Memory B cell (primary cell): ENCODE measurements around the gene CYB561.

Experiments used
- ATAC-seq: fragments of 150-1000 bp; cut with Tn5 transposase; 2 replicates; pipeline ENCODE4 v1.10.0; 2021; ENCODE audit warnings: low read depth, mild to moderate bottlenecking, moderate library complexity
- DNase-seq, 2 donors: peaks; one replicate each; pipeline ENCODE4 v3.0.0; 2022; ENCODE audit warnings: low spot score in 2 of 2
- H3K27ac Mint-ChIP-seq: one replicate; pipeline ENCODE4 v1.8.0; 2022; ENCODE audit warnings: mild to moderate bottlenecking, moderate library complexity, mixed read lengths
- H3K27me3 Mint-ChIP-seq: one replicate; pipeline ENCODE4 v1.8.0; 2022; ENCODE audit warnings: mixed read lengths
- H3K36me3 Mint-ChIP-seq: one replicate; pipeline ENCODE4 v1.8.0; 2022; ENCODE audit warnings: mild to moderate bottlenecking, mixed read lengths
- H3K4me1 Mint-ChIP-seq: one replicate; pipeline ENCODE4 v1.8.0; 2022; ENCODE audit warnings: mixed read lengths
- H3K4me3 Mint-ChIP-seq: one replicate; pipeline ENCODE4 v1.8.0; 2022; ENCODE audit warnings: mild to moderate bottlenecking, moderate library complexity, mixed read lengths
- H3K9me3 Mint-ChIP-seq: one replicate; pipeline ENCODE4 v1.8.0; 2022; ENCODE audit warnings: mixed read lengths

The CYB561 gene

GRCh38 chr17:63407741-63408330 lies 38.3 kb downstream of the CYB561 start:
- Mint-ChIP-seq H3K27me3 (peaks cover 3% of the 10 kb centered on the region), H3K36me3 (no peaks in the 10 kb centered on the region), H3K4me3 (no peak overlapping the region), H3K4me1 (peaks cover 6% of the 10 kb centered on the region), H3K27ac (no peak overlapping the region), H3K9me3 (no peaks in the 10 kb centered on the region)
- ATAC-seq, result no peak
- DNase-seq, result no peak

GRCh38 chr17:63406689-63407330 lies 39.3 kb downstream of the CYB561 start:
- no peaks in the 10 kb centered on the region for H3K9me3 Mint-ChIP-seq
- H3K4me1 Mint-ChIP-seq, result peaks cover 6% of the 10 kb centered on the region
- peaks cover 3% of the 10 kb centered on the region for H3K27me3 Mint-ChIP-seq
- H3K4me3 Mint-ChIP-seq, result no peak overlapping the region
- DNase-seq, result peak; percentile 62 to 77
- peaks cover 3% of the 10 kb centered on the region for H3K36me3 Mint-ChIP-seq
- no peak overlapping the region for H3K27ac Mint-ChIP-seq
- peak; percentile 99 for ATAC-seq

- Mint-ChIP-seq H3K36me3 (peaks cover 3% of the 10 kb centered on the region), H3K4me1 (peaks cover 6% of the 10 kb centered on the region), H3K9me3 (no peaks in the 10 kb centered on the region), H3K4me3 (no peak overlapping the region), H3K27me3 (peaks cover under 1% of the 10 kb centered on the region), H3K27ac (no peak overlapping the region)
- DNase-seq, result peak in 1 of 2 donors; percentile 40
- peak; percentile 37 for ATAC-seq
These were observed 40.3 kb downstream of the CYB561 start for GRCh38 chr17:63405741-63406261.

GRCh38 chr17:63405020-63405419 lies 41.1 kb downstream of the CYB561 start:
- Mint-ChIP-seq H3K4me1 (peaks cover 6% of the 10 kb centered on the region), H3K27me3 (no peaks in the 10 kb centered on the region), H3K36me3 (peaks cover 3% of the 10 kb centered on the region), H3K27ac (no peak overlapping the region), H3K9me3 (no peaks in the 10 kb centered on the region), H3K4me3 (no peak overlapping the region)
- ATAC-seq (no peak), DNase-seq (no peak)

- peaks cover 3% of the 10 kb centered on the region for H3K36me3 Mint-ChIP-seq
- no peak for ATAC-seq
- no peak overlapping the region for H3K4me3 Mint-ChIP-seq
- no peak overlapping the region for H3K27ac Mint-ChIP-seq
- no peak for DNase-seq
- H3K9me3 Mint-ChIP-seq, result no peaks in the 10 kb centered on the region
- H3K27me3 Mint-ChIP-seq, result no peaks in the 10 kb centered on the region
- H3K4me1 Mint-ChIP-seq, result peaks cover 16% of the 10 kb centered on the region
These were observed 43.5 kb downstream of the CYB561 start for GRCh38 chr17:63402431-63403212.

- Mint-ChIP-seq H3K36me3 (peaks cover 3% of the 10 kb centered on the region), H3K4me1 (peaks cover 10% of the 10 kb centered on the region), H3K4me3 (no peak overlapping the region), H3K27ac (no peak overlapping the region), H3K9me3 (no peaks in the 10 kb centered on the region), H3K27me3 (peaks cover 2% of the 10 kb centered on the region)
- DNase-seq (no peak), ATAC-seq (no peak)
These were observed 46.2 kb downstream of the CYB561 start for GRCh38 chr17:63399856-63400255.

- peaks cover 3% of the 10 kb centered on the region for H3K36me3 Mint-ChIP-seq
- peaks cover 10% of the 10 kb centered on the region for H3K4me1 Mint-ChIP-seq
- H3K9me3 Mint-ChIP-seq, result no peaks in the 10 kb centered on the region
- ATAC-seq (no peak), DNase-seq (no peak)
- H3K27ac Mint-ChIP-seq, result no peak overlapping the region
- H3K4me3 Mint-ChIP-seq, result peak overlapping the region; percentile 27
- peaks cover 2% of the 10 kb centered on the region for H3K27me3 Mint-ChIP-seq
These were observed 46.8 kb downstream of the CYB561 start for GRCh38 chr17:63399316-63399715.

- H3K9me3 Mint-ChIP-seq, result no peaks in the 10 kb centered on the region
- peaks cover 2% of the 10 kb centered on the region for H3K27me3 Mint-ChIP-seq
- peak in 1 of 2 donors; percentile 9 for DNase-seq
- no peak overlapping the region for H3K27ac Mint-ChIP-seq
- H3K4me3 Mint-ChIP-seq, result no peak overlapping the region
- ATAC-seq, result peak; percentile 74
- peaks cover 3% of the 10 kb centered on the region for H3K36me3 Mint-ChIP-seq
- peaks cover 10% of the 10 kb centered on the region for H3K4me1 Mint-ChIP-seq
These were observed 47.4 kb downstream of the CYB561 start for GRCh38 chr17:63398680-63399079.

- H3K27ac Mint-ChIP-seq, result no peak overlapping the region
- ATAC-seq, result no peak
- peaks cover 4% of the 10 kb centered on the region for H3K36me3 Mint-ChIP-seq
- DNase-seq, result no peak
- H3K9me3 Mint-ChIP-seq, result no peaks in the 10 kb centered on the region
- H3K4me1 Mint-ChIP-seq, result peaks cover 10% of the 10 kb centered on the region
- H3K4me3 Mint-ChIP-seq, result no peak overlapping the region
- peaks cover 3% of the 10 kb centered on the region for H3K27me3 Mint-ChIP-seq
These were observed 50.9 kb downstream of the CYB561 start for GRCh38 chr17:63395075-63395805.

- DNase-seq (no peak), ATAC-seq (no peak)
- H3K27me3 Mint-ChIP-seq, result peaks cover 1% of the 10 kb centered on the region
- no peak overlapping the region for H3K27ac Mint-ChIP-seq
- H3K36me3 Mint-ChIP-seq, result peaks cover 8% of the 10 kb centered on the region
- no peaks in the 10 kb centered on the region for H3K4me1 Mint-ChIP-seq
- H3K9me3 Mint-ChIP-seq, result no peaks in the 10 kb centered on the region
- H3K4me3 Mint-ChIP-seq, result no peak overlapping the region
These were observed 56.0 kb downstream of the CYB561 start for GRCh38 chr17:63390090-63390489.

- no peak overlapping the region for H3K4me3 Mint-ChIP-seq
- DNase-seq, result no peak
- no peaks in the 10 kb centered on the region for H3K9me3 Mint-ChIP-seq
- H3K4me1 Mint-ChIP-seq, result no peaks in the 10 kb centered on the region
- no peak overlapping the region for H3K27ac Mint-ChIP-seq
- peaks cover 8% of the 10 kb centered on the region for H3K36me3 Mint-ChIP-seq
- peaks cover 5% of the 10 kb centered on the region for H3K27me3 Mint-ChIP-seq
- ATAC-seq, result no peak
These were observed 58.3 kb downstream of the CYB561 start for GRCh38 chr17:63387656-63388340.

GRCh38 chr17:63382826-63383225 lies 63.3 kb downstream of the CYB561 start:
- Mint-ChIP-seq H3K36me3 (peaks cover 7% of the 10 kb centered on the region), H3K4me1 (no peaks in the 10 kb centered on the region), H3K27ac (no peak overlapping the region), H3K27me3 (peaks cover 5% of the 10 kb centered on the region), H3K9me3 (peaks cover under 1% of the 10 kb centered on the region), H3K4me3 (no peak overlapping the region)
- DNase-seq (no peak), ATAC-seq (no peak)
